Epithelial cell of prostate (primary cell): ENCODE results near the gene LSM12.

Experiments
- DNase-seq: peaks from one replicate; pipeline ENCODE4 v3.0.0-alpha.2; 2011; ENCODE audit warnings: low read depth, low spot score
- H3K27ac ChIP-seq: fragments of 450-650 bp; 2 replicates; pipeline ENCODE4 v1.5.1; 2017; ENCODE audit warnings: mild to moderate bottlenecking

LSM12 gene

GRCh38 chr17:44078412-44078811, 11.9 kb upstream of the LSM12 start:
- no peak for DNase-seq
- H3K27ac ChIP-seq: no peak overlapping the region

- H3K27ac ChIP-seq: no peak overlapping the region
- no peak for DNase-seq
These were observed 11.1 kb upstream of the LSM12 start for GRCh38 chr17:44077595-44077909.

- no peak overlapping the region for H3K27ac ChIP-seq
- DNase-seq: no peak
These were observed 10.5 kb upstream of the LSM12 start for GRCh38 chr17:44076716-44077594.

- DNase-seq: no peak
- no peak overlapping the region for H3K27ac ChIP-seq
These were observed 9.3 kb upstream of the LSM12 start for GRCh38 chr17:44075598-44076293.

GRCh38 chr17:44074911-44075285, 8.4 kb upstream of the LSM12 start:
- no peak for DNase-seq

DNA sequence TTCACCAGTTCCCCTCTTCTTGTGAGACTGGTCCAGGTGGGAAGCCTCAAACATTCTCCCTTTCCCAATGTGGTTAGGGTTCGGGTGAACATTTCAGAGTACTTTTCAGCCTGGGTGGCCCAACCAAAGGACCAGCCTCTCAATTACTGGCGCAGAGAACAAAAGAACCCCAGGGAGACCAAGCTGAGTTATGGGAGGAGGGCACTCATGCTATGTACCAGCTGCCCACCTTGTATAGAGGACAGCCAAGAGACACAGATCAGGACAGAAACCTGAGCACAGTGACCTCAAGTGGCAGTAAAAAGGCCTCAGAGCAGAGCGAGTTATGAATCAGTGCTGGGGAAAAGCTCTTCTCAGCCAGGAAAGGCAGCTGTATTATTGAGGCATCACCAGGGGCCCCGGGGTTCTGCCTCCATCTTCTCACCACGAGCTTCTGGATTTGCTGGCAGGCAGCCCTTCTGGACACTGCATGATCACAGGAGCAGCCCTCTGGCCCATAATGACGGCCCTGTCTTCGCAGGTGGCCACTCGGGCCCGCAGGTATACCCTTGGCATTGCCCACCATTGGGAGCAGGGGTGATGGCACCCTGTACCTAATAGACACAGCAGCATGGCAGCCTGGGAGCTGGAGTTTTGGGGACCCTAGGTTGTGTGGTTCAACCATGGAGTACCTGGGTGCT, 7.9 kb upstream of the LSM12 start:
- no peak for DNase-seq
- no peak overlapping the region for H3K27ac ChIP-seq

More at GRCh38 chr17:44074911-44075285, 8.4 kb upstream of the LSM12 start:
- no peak overlapping the region for H3K27ac ChIP-seq

- DNase-seq: no peak
- H3K27ac ChIP-seq: peak overlapping the region; percentile 91
These were observed 5.3 kb upstream of the LSM12 start for GRCh38 chr17:44071772-44072171.

DNA sequence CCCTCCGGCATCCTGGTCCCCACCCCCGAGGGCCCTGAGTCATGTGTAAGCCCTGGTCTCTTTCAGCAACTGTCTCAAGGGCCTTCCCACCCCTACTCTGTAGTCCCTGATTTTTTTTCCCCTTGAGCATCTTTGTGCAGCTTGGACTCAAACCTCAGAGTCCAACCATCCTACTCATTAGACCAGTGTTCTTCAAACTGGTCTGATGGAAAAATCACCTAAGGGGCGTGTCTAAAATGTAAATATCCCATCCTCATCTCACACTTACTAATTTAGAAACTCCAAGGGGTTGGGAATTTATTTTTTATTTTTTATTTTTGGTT, 4.7 kb upstream of the LSM12 start:
- no peak for DNase-seq
- H3K27ac ChIP-seq: peak overlapping the region; percentile 91

- DNase-seq: peak; percentile 61
These were observed 4.2 kb upstream of the LSM12 start, which contains the start of gene G6PC3 for GRCh38 chr17:44070455-44071197. Gene G6PC3 (plus strand): TSS chr17:44070735. CDS start chr17:44070966, 231 bp downstream.

GRCh38 chr17:44069974-44070454, 3.5 kb upstream of the LSM12 start:
- DNase-seq: no peak
- H3K27ac ChIP-seq: peak overlapping the region; percentile 91

More at GRCh38 chr17:44070455-44071197, 4.2 kb upstream of the LSM12 start, which contains the start of gene G6PC3:
- peak within 1 kb of the TSS; percentile 91 for H3K27ac ChIP-seq

- DNase-seq: no peak
- no peak overlapping the region for H3K27ac ChIP-seq
These were observed 1.1 kb upstream of the LSM12 start for GRCh38 chr17:44067545-44067940.

DNA sequence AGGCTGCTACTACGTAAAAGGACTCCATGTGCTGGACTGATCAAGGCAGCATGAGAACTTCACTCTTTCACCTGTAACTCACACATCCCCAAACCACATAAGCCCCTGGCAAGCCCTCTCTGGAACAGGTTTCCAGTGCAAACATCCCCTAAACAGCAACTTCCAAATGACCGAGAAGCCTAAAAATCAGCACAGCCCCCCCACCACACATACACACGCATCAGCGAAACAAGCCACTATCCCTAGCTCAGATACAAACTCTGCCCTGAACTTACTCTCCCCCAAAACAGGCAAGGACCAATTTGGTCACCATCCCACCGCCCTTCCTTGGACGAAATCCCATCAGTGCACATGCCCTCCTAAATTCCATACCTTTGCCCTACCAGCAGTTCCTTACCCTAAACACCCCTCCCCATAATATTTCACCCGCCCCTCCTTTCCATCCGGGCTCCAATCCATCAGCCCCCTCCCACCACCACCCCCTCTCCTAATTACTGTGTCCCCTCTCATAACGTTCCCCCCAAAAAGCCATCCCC, 735 bp downstream of the LSM12 start:
- peak overlapping the region; percentile 93 for H3K27ac ChIP-seq
- DNase-seq: no peak

DNA sequence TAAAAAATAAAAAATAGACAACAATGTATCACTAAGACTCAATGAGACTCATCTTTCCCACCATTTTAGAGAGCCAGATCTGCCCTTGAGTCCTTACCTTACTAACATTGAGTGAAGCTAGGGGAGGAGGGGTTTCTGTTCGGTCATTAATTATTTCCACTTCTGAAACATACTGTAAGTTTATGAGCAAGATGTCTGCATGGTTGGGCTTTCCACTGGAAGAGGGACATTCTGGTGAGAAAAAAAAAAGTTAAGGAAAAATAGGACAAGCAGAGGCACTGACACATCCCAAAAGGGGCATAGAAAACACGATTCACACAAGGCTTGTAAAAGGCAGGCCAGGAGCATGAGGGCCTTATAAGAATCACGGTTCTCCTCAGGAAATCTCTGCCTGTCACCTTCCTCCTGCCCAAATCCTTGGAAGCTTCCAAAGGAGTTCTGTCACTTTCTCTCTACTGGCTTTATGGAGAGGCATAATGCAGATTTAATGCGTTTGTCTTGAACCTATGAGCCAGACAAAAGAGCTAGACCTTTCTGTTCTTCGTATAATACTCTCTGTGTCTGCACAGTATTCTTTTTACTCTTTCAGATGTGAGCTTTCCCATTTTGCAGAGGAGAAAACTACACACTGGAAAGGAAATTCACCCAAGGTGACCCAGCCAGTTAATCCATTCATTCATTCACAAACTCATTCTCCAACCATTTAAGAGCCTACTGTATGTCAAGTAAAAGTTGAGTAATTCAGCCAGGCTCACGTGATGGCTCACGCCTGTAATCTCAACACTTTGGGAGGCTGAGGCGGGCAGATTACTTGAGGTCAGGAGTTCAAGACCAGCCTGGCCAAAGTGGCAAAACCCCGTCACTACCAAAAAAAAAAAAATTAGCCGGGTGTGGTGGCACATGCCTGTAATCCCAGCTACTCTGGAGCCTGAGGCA, 2.5 kb downstream of the LSM12 start:
- no peak for DNase-seq
- H3K27ac ChIP-seq: no peak overlapping the region

- H3K27ac ChIP-seq: no peak overlapping the region
- DNase-seq: no peak
These were observed 3.6 kb downstream of the LSM12 start for GRCh38 chr17:44062871-44063270.

GRCh38 chr17:44061446-44061845, 5.0 kb downstream of the LSM12 start:
- no peak for DNase-seq
- no peak overlapping the region for H3K27ac ChIP-seq

GRCh38 chr17:44059101-44059892, 7.2 kb downstream of the LSM12 start:
- DNase-seq: no peak
- no peak overlapping the region for H3K27ac ChIP-seq

- DNase-seq: no peak
- no peak overlapping the region for H3K27ac ChIP-seq
These were observed 13.2 kb downstream of the LSM12 start for GRCh38 chr17:44053125-44053872.
